Gastrocnemius medialis (tissue), 4 donors: ENCODE measurements around the gene CSAG1. TPM values are rescaled to one million over a fixed set of nuclear protein-coding genes. Genes with fewer than 3 reads are reported as not detected.
"Not testable (repeated sequence)": the region's sequence is repeated elsewhere in the genome, so short reads cannot be mapped to it uniquely, and the experiment has no call there.

Experiments
- ATAC-seq, 2 donors: fragments of 150-250 bp; one replicate each; pipeline ENCODE4 v1.9.1; 2016
- DNase-seq, 2 donors: peaks; one replicate each; pipeline ENCODE4 v3.0.0-alpha.2; 2019
- H3K27ac ChIP-seq, 4 donors: fragments of 200-600 bp; sonication (generic); 1 replicate in 1 of 4; 2 replicates in 3 of 4; pipeline ENCODE4 v1.5.1; 2016 to 2018; ENCODE audit warnings: mild to moderate bottlenecking in 2 of 4, moderate library complexity in 1 of 4
- H3K27me3 ChIP-seq, 3 donors: fragments of 200-600 bp; sonication (generic) in 2 of 3; 1 replicate in 1 of 3; 2 replicates in 2 of 3; pipeline versions ENCODE4 v1.5.1 to v1.6.0; 2016 to 2019; ENCODE audit warnings: mild to moderate bottlenecking in 1 of 3, moderate library complexity in 1 of 3
- H3K36me3 ChIP-seq, 2 donors: fragments of 200-600 bp; sonication (generic) in 1 of 2; one replicate each; pipeline ENCODE4 v1.5.1; 2017 to 2018
- H3K4me1 ChIP-seq, 2 donors: fragments of 200-600 bp; sonication (generic) in 1 of 2; one replicate each; pipeline ENCODE4 v1.5.1; 2016 to 2017; ENCODE audit warnings: mild to moderate bottlenecking in 2 of 2
- H3K4me3 ChIP-seq, 4 donors: fragments of 200-600 bp; sonication (generic) in 3 of 4; 1 replicate in 1 of 4; 2 replicates in 3 of 4; pipeline ENCODE4 v1.5.1; 2016 to 2019; ENCODE audit warnings: mild to moderate bottlenecking in 2 of 4
- H3K9me3 ChIP-seq, 3 donors: fragments of 200-600 bp; sonication (generic) in 2 of 3; 1 replicate in 1 of 3; 2 replicates in 2 of 3; pipeline ENCODE4 v1.5.1; 2016 to 2019
- POLR2A ChIP-seq, 2 donors: fragments of 450-650 bp; IDR thresholded peaks; one replicate each; pipeline ENCODE4 v1.6.1; 2017; ENCODE audit warnings: antibody characterized with exemption in 2 of 2, mild to moderate bottlenecking in 2 of 2, moderate library complexity in 2 of 2
- in situ Hi-C, 4 donors: fragments of 200-750 bp; cut with MboI; loops; one replicate each; pipeline versions ENCODE4 v1.15.0 to v1.8.0; 2017; ENCODE audit warnings: low sequenced_read_pairs in 4 of 4
- intact Hi-C: fragments of 100-400 bp; cut with DNase I; formaldehyde crosslinking; loops from one replicate; pipeline ENCODE4 v1.15.1; 2023; ENCODE audit warnings: low total_unique reads
- total RNA-seq, 4 donors: library from RNA; depleted of rRNA; stranded (reverse); fragments of >200 nt; gene quantifications; one replicate each; pipeline versions ENCODE4 v1.1.0 to v1.2.3, GENCODE V29; 2016
- TF ChIP-seq, protein P1 (sequence below), 5 experiments: fragments of 450-650 bp in 3 of 5; fragments of 200-600 bp in 2 of 5; sonication (generic) in 2 of 5; IDR thresholded peaks in 4 of 5; conservative IDR thresholded peaks in 1 of 5; 1 replicate in 4 of 5; 2 replicates in 1 of 5; pipeline ENCODE4 v1.5.1; 2016 to 2019; ENCODE audit warnings: antibody characterized with exemption in 5 of 5, mild to moderate bottlenecking in 3 of 5, moderate library complexity in 3 of 5

The CSAG1 gene
- total RNA-seq, 4 donors from 2014 or later: not detected

- no peak for TF ChIP-seq POLR2A (IDR thresholded peaks at IDR 0.05)
- TF ChIP-seq, protein P1, sequence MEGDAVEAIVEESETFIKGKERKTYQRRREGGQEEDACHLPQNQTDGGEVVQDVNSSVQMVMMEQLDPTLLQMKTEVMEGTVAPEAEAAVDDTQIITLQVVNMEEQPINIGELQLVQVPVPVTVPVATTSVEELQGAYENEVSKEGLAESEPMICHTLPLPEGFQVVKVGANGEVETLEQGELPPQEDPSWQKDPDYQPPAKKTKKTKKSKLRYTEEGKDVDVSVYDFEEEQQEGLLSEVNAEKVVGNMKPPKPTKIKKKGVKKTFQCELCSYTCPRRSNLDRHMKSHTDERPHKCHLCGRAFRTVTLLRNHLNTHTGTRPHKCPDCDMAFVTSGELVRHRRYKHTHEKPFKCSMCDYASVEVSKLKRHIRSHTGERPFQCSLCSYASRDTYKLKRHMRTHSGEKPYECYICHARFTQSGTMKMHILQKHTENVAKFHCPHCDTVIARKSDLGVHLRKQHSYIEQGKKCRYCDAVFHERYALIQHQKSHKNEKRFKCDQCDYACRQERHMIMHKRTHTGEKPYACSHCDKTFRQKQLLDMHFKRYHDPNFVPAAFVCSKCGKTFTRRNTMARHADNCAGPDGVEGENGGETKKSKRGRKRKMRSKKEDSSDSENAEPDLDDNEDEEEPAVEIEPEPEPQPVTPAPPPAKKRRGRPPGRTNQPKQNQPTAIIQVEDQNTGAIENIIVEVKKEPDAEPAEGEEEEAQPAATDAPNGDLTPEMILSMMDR (IDR thresholded peaks at IDR 0.05 in 4 of 5, conservative IDR thresholded peaks at IDR 0.05 in 1 of 5): no peak
- intact Hi-C loops: no loop called here
- Histone ChIP-seq H3K27ac (no peak overlapping the region), H3K27me3 (no peaks in the 10 kb centered on the region), H3K4me1 (no peaks in the 10 kb centered on the region), H3K4me3 (no peak overlapping the region), H3K9me3 (no peaks in the 10 kb centered on the region), H3K36me3 (no peaks in the 10 kb centered on the region)
- in situ Hi-C loops: no loop called here
- ATAC-seq (no peak), DNase-seq (no peak)
These were observed 8.1 kb downstream of the CSAG1 start for GRCh38 chrX:152725409-152725808.

GRCh38 chrX:152713815-152714787, 19.4 kb downstream of the CSAG1 start, which contains the start of gene MAGEA2B:
MAGEA2B (plus strand) TSS chrX:152714628; CDS start chrX:152717107, 2,479 bp downstream.
- H3K4me1 ChIP-seq, H3K4me3 ChIP-seq, ATAC-seq, H3K36me3 ChIP-seq, H3K27me3 ChIP-seq, intact Hi-C loops, in situ Hi-C loops, H3K27ac ChIP-seq, H3K9me3 ChIP-seq, DNase-seq: not testable (repeated sequence)

DNA sequence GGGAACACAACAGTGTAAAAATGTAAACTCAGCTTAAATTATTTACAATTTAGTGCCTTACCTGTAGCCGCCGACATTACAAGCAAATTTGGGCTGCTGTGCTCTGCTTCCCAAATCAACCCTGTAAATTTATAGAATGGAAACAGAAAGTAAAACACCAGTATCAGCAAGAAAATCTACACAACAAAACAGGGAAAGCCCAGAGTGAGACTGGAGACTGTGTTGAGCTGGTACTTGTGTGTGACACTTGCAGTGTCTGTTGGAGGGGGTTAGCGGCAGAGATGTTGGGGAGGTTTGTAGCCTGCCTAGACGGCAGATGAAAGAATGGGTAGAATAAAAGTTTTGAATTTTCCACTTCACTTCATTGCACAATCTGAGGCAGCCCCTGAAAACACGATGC, 20.3 kb downstream of the CSAG1 start:
- H3K4me1 ChIP-seq, ATAC-seq, H3K9me3 ChIP-seq, in situ Hi-C loops, H3K36me3 ChIP-seq, intact Hi-C loops, H3K4me3 ChIP-seq, H3K27me3 ChIP-seq, DNase-seq, H3K27ac ChIP-seq: not testable (repeated sequence)

DNA sequence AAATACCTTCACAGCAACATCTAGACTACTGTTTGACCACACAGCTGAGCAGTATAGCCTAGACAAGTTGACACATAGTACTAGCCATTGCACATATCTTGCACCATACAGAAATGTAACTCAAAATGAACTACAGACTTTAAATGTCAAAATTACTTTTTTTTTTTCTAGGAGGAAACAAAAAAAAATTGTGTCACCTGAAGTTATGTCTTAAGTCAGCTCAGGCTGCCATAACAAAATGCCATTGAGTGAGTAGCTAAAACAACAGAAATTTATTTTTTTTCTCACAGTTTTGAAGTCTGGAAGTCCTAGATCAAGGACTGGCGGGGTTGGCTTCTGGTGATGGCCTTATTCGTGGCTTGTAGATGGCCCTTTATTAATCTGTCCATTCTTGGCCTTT, 24.3 kb downstream of the CSAG1 start, which contains the start of gene CSAG2:
Gene CSAG2, minus strand, starts transcription at position 101 of the 400 bp plus-strand sequence. CDS start 161 bp downstream, outside the sequence.
- in situ Hi-C loops, H3K27me3 ChIP-seq, H3K27ac ChIP-seq, H3K4me3 ChIP-seq, H3K36me3 ChIP-seq, H3K9me3 ChIP-seq, ATAC-seq, H3K4me1 ChIP-seq, DNase-seq, intact Hi-C loops: not testable (repeated sequence)

GRCh38 chrX:152706500-152706899, 27.0 kb downstream of the CSAG1 start:
- H3K4me3 ChIP-seq, H3K4me1 ChIP-seq, H3K27me3 ChIP-seq, H3K27ac ChIP-seq, ATAC-seq, H3K9me3 ChIP-seq, intact Hi-C loops, in situ Hi-C loops, DNase-seq, H3K36me3 ChIP-seq: not testable (repeated sequence)

DNA sequence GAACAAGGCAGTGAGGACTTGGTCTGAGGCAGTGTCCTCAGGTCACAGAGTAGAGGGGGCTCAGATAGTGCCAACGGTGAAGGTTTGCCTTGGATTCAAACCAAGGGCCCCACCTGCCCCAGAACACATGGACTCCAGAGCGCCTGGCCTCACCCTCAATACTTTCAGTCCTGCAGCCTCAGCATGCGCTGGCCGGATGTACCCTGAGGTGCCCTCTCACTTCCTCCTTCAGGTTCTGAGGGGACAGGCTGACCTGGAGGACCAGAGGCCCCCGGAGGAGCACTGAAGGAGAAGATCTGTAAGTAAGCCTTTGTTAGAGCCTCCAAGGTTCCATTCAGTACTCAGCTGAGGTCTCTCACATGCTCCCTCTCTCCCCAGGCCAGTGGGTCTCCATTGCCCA, 33.1 kb downstream of the CSAG1 start:
- H3K27ac ChIP-seq, H3K27me3 ChIP-seq, intact Hi-C loops, ATAC-seq, H3K4me3 ChIP-seq, in situ Hi-C loops, H3K9me3 ChIP-seq, H3K4me1 ChIP-seq, DNase-seq, H3K36me3 ChIP-seq: not testable (repeated sequence)

DNA sequence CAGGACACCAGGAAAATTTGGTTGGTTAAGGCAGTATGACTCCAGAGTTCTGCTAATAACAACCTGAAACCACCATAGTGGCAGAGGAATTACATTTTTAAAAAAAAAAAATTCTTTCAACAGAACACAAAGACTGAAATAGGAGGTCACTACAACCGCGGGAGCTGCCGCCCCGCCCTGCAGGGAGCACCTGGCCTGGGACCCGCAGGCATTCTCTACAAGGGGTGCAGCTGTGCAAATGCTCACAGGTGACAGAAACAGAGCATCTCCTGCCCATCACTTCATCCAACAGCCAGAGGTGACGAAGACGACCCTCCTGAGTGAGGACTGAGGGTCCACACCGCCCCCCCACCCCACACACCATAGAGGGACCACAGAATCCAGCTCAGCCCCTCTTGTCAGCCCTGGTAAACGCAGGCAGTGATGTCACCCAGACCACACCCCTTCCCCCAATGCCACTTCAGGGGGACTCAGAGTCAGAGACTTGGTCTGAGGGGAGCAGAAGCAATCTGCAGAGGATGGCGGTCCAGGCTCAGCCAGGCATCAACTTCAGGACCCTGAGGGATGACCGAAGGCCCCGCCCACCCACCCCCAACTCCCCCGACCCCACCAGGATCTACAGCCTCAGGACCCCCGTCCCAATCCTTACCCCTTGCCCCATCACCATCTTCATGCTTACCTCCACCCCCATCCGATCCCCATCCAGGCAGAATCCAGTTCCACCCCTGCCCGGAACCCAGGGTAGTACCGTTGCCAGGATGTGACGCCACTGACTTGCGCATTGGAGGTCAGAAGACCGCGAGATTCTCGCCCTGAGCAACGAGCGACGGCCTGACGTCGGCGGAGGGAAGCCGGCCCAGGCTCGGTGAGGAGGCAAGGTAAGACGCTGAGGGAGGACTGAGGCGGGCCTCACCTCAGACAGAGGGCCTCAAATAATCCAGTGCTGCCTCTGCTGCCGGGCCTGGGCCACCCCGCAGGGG, 35.3 kb downstream of the CSAG1 start, which contains the start of gene MAGEA3:
Gene MAGEA3, plus strand, starts transcription at position 843 of the 980 bp plus-strand sequence. CDS start 2,039 bp downstream, outside the sequence.
- DNase-seq, H3K27me3 ChIP-seq, H3K27ac ChIP-seq, in situ Hi-C loops, ATAC-seq, H3K4me3 ChIP-seq, H3K9me3 ChIP-seq, H3K36me3 ChIP-seq, intact Hi-C loops, H3K4me1 ChIP-seq: not testable (repeated sequence)

DNA sequence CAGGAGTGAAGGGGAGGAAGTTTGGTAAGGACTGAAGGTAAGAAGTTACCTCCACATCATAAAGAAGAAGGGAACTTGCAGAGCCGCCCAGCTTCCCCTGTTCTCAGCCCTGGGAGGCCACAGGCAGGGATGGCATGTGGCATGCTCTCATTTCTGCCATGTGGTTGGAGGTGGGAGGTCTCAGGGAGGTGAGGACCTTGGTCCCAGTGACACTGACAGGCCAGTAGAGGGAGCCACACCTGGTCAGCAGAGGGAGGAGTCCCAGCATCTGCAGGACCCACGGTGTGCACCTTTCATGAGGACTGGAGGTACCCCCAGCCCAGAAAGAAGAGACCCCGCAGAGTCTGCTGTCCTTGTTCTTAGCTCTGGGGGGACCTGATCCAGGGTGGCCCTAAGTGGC, 52.5 kb downstream of the CSAG1 start:
- intact Hi-C loops, H3K27me3 ChIP-seq, H3K27ac ChIP-seq, H3K9me3 ChIP-seq, DNase-seq, ATAC-seq, H3K4me3 ChIP-seq, H3K36me3 ChIP-seq, in situ Hi-C loops, H3K4me1 ChIP-seq: not testable (repeated sequence)
